Fibroblast of upper back skin (primary cell): ENCODE measurements around the gene OR8A1.

Experiments used
- DNase-seq: peaks from one replicate; pipeline ENCODE4 v3.0.0-alpha.2; 2013

OR8A1 gene

DNA sequence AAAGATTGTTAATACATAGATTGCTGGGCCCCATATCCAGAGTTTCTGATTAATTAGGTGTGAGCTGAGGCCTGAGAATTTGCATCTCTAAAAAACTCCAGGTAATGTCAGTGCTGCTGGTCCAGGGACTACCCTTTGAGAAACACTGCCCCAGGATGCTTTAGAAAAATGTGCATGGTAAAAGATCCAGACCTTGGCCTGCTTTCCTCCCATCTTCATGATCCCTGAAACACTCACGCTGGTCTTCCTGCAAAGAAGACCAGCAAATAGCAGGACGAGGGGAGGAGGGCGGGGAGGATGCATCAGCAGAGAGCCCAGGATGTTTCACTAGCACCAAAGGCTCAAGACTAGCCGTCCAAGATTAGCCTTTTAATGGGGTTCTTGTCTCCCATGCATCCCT is at the start of gene OR8A1:
OR8A1 (plus strand) TSS at position 301 of the 400 bp plus-strand sequence. CDS start 123 bp downstream, outside the sequence.
- DNase-seq: no peak

DNA sequence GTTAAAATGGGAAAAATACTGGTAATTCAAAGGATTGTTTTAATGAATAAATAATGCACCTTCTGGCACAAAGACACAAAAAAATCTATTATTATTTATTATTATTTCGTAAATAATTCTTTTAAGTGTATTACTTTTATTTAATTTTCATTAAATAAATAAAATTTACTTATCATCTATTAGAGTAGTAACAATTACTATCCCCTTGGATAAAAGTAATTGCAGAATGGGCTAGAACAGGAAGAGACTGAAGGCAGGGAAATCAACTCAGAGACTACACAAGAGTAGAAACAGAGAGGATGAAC is 49.3 kb upstream of the OR8A1 start:
- no peak for DNase-seq

DNA sequence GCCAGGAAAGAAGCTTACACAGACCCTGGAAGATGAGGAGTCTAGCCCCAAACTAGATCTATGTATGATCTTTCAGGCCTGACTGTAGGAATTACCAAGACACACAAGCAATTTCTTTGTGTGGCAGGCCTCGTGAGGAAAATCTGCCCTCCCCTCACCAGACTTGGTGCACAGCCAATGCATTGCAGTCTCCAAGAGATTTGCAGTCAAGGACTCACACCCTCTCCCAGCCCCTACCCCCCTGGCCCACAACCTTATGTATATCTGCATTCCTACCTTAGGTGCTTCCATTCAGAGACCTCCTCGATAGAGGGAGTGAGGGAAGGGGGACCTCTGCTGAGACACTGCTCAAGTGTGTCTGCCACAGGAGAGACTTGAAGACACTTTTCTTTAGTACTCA is 36.2 kb upstream of the OR8A1 start:
- DNase-seq: no peak

DNA sequence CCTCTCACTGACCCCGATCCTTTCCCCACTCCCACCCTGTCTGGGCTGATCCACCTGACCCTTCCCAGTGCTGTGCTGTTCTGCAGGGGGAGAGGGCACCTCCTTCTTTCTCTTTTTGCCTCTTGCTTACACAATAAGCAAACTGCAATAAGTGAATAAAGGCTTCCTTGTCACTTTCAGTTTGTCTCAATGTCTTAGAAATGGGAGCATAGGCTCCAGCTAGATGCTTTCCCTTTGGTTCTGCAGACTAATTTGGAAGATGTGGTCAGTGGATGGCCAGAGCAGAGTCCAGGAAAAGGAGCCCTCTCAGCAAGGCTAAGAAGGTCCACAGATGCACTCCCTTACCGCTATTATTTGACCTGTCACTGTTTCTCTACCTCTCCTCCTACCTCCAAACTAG is 35.7 kb upstream of the OR8A1 start:
- DNase-seq: no peak

DNA sequence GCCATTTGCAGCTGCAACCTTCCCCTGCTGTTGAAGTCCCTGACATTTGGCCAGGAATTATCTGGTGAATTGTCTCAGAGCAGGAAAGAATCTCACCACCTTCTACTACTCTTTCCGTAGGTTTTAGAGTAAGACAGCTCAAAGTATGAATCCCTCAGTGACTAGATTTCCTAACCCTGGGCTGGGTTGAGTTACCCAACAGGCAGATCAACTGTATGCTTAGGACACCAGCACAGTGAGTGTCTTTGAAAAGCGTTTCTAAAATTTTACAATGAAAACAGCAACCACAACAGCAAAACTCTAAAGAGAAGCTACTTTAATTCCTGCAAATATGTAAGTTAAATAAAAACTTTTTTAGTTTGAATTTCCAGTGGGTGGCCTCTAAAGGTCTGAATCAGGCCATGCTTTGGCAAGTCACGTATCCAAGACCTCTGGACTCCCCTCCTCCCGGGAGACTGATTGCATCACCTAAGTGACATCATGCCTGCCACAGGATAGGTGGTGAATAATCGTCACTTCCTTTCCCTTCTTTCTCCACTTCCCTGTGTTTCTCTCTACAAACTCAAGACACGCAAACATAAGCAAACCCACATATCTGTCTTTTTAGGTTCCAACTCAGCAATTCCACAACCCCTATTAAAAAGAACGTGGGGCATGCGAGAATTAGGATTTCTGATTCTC is 34.1 kb upstream of the OR8A1 start:
- peak; percentile 36 for DNase-seq

GRCh38 chr11:124536520-124536919 is 33.3 kb upstream of the OR8A1 start:
- DNase-seq: peak; percentile 34

DNA sequence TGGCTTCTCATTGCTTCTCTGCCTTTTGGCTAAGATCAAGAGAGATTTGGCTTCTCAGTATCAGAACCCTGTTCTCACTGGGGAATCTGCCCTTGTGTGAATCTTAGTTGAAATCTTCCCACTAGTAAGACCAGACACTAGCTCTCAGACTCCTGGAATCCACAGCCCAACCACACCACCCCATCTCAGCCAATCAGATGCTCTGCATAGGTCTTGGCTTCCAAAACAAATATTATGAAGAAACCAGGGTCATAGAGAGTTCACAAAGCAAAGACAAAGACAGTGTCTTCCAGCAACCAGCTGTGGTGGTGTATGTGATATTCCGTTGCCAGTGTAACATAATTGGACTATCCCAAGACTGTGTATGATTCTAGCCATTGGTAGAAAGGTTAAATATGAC is 31.8 kb upstream of the OR8A1 start:
- DNase-seq: peak; percentile 44

DNA sequence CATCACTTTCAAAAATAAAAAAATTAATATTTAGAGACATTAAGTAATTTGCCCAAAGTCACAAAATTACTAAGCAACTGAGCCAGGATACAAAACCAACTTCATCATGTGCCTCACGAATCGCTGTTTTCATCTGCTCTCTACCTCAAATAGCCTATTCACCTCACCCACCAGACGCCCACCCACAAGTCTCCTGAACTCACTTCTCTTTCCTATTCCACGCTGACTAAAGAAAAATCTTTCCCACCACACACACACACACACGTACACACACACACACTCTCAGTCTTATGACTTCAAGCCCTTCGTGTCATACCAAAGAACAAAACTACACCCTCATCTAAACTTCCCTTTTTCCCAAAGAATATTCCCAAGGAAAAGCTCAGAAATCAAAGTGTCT is 28.6 kb upstream of the OR8A1 start:
- DNase-seq: no peak

GRCh38 chr11:124543145-124543544 is 26.7 kb upstream of the OR8A1 start:
- no peak for DNase-seq

GRCh38 chr11:124543554-124543953 is 26.2 kb upstream of the OR8A1 start, which contains the start of gene OR8B12:
Gene OR8B12, minus strand, starts transcription at chr11:124543654. Its CDS starts 0 bp downstream, at chr11:124543654.
- DNase-seq: no peak

DNA sequence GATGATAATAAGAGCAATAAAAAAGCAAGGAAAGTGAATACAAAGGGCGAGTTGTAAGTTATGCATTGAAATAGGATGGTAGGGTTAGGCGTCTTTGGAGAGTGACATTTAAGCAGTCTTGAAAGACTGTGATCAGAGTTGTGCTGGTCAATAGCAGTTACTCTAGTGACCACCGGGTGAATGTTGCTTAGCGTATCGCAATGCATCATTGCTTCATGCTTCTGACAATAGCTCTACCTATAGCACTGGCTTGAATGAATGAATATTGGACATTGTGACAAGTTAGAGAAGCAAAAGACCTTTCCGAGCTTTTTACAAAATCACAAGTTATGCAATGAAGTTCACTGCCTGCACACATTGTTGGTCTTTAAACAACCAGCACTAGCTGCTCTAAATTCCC is 18.6 kb upstream of the OR8A1 start:
- DNase-seq: no peak

DNA sequence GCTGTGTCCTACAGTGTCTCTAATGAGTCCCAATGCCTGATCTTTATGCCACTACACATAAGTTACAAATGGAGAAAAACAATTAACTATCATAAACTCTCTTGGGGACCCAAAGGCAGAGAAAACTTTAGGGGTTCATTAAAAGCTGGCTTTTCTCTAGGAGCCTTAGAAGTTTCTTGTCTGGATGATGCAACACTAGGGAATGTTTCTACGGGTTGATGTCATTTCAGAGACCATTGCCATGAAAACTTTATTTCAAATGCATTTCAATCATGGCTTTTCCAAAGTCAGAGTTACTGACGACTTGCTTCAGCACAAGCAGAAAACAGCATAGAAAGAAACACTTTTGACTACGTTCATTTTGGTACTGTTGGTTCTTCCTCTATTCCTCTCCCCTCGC is 17.8 kb upstream of the OR8A1 start:
- no peak for DNase-seq

DNA sequence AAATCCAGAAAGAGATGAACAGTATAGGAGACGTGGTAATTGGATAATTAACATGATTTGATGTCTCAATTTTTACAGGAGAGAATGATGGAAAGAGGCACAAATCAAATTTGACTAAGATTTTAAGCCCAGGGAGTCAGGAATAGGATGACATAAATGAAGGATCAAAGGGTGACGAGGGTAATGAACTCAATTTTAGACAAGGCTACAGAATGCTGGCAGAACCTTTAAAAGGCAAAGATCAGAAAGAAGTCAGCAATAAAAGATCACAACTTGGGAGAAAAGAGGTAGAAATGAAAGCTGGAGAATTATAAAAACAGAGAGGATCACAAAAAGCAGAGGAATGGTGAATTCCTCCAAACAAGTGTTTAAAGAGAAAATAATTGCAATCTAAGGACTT is 13.0 kb upstream of the OR8A1 start:
- DNase-seq: no peak

DNA sequence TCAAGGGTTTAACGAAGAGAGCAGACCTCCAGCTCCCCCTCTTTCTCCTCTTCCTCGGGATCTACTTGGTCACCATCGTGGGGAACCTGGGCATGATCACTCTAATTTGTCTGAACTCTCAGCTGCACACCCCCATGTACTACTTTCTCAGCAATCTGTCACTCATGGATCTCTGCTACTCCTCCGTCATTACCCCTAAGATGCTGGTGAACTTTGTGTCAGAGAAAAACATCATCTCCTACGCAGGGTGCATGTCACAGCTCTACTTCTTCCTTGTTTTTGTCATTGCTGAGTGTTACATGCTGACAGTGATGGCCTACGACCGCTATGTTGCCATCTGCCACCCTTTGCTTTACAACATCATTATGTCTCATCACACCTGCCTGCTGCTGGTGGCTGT is 363 bp downstream of the OR8A1 start:
- DNase-seq: no peak

DNA sequence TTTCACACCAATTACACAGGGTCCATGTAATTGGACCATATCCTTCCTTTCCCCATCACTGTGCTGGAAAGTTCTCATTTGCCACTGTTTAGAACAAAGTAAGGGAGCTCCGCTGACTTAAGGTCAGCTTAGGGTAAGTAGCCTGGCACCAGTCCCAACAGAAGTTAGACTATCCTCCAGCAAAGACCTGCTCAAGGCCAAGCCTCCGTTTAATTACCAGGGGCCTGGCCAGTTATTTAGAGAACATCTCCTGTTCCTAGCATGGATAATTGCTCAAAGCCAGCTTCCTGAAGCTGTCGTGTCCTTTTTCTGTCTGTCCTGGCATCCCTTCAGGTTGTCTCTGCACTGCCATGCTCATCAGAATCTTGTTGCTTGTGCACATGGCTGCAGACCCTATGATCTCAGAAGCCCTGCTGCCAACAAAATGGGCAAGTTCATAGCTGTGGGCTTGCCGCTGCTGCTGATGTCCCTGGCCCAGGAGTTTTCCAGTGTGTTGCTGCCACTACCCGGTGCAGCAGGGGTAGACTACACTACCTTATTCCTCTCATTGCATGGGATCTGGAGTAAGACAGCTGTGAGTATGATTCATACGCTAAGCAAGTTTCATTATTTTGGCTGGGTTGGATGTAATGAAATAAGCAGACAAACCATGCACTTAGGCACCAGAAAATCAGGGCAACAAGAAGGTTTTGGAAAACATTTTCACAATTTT is 8.1 kb downstream of the OR8A1 start:
- no peak for DNase-seq

- DNase-seq: no peak
Observed at GRCh38 chr11:124578761-124579160, 9.0 kb downstream of the OR8A1 start.

DNA sequence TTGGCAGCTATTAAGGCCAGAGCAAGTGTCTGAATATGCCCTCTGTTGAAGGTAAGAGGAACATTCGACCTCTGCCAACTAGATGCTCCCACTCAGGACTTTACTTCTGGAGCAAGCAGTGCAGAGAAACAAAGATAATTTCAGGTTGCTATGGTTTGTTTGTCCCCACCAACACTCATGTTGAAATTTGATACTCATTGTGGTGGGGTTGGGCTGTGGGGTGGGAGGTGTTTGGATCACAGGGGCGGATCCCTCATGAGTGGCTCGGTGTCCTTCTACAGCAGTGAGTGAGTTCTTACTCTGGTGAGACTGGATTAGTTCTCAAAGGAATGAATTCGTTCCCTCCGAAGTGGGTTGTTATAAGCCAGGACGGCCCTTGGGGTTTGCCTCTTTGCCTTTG is 12.0 kb downstream of the OR8A1 start:
- no peak for DNase-seq

- DNase-seq: no peak
Observed at GRCh38 chr11:124582565-124582964, 12.8 kb downstream of the OR8A1 start.

DNA sequence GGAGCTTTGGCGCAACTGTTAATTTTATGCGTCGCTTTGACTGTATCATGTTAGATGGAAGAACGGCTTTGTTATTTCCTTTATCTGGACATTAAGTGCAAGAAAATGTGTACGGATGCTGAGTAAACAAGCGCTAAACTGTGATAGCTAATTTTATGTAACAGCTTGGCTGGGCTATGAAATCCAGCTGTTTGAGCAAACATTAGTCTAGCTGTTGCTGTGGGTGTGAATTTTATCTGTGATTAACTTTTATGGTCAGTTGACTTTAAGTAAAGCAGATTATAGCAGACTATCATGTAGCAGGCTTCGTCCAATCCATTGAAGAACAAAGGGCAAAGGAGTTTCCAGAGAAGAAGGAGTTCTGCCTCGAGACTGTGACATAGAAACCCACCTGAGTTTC is 14.0 kb downstream of the OR8A1 start:
- no peak for DNase-seq

GRCh38 chr11:124584681-124585372 is 15.0 kb downstream of the OR8A1 start:
- DNase-seq: no peak

DNA sequence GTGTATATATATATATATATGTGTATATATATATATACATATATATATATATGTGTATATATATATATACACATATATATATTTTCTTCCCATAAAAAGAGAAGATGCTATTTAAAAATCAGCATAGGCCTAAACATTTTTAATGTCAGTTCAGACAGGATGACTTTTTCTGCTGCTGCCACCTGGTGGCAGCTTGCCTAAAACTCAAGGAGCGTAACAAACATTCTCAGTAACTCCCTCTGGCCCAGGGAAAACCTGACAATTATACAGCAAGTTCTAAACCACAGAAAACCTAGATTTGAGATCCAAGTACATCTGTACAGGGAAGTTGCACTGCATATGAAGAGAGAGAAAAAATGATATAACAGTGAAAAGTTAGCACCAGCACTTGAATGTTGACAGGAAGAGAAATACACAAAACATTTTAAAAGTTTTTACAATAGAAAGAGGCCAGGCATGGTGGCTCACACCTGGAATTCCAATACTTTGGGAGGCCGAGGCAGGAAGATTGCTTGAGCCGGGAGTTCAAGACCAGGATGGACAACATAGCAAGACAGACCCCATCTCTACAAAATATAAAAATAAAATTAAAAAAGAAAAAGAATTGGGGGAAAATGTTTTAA is 16.6 kb downstream of the OR8A1 start:
- DNase-seq: peak; percentile 62

DNA sequence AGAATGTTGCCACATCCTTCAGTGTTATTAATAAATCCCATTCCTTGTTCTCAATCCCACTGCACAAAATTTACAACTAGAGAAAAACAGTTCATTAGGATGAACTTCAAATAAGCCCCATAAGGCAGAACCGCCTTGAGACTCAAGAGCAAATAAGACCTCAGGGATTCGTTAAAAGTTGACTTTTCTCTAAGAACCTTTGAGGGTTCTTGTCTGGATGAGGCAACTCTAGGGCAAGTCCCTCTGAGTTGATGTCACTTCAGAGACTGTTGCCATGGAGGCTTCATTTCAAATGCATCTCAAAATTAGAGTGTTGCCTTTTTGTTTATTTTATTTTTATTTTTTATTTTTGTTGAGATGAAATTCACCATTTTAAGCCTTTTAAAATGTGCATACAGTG is 21.6 kb downstream of the OR8A1 start:
- DNase-seq: no peak

- DNase-seq: no peak
Observed at GRCh38 chr11:124592627-124593026, 22.8 kb downstream of the OR8A1 start.

- DNase-seq: no peak
Observed at GRCh38 chr11:124595302-124595701, 25.5 kb downstream of the OR8A1 start.
